GM19455 (cell line): ENCODE results near the gene SLC22A9.

Experiments used
- ATAC-seq: cut with Tn5 transposase; IDR thresholded peaks from one replicate; pipeline ENCODE4 v1.9.1; 2021; ENCODE audit not compliant: unreplicated experiment

Gene SLC22A9

DNA sequence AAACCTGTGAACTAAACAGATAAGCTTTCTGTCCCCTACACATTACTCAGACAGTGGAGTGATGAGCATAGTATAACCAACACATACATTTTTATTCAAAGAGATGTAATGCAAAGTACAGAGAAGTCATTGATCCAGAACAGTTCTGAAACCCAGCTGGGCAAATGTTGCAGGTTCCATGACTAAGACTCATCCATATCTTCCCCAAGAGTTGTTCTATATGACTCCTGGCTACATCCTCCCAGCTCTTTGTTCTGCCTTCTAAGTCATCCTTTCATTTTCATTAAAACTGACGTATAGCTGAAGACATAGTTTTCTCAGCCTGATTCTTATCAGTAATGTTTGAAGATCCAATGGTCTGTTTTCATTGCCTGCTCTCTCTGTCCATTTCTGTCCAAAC lies 74.1 kb downstream of the SLC22A9 start:
- ATAC-seq: no peak

DNA sequence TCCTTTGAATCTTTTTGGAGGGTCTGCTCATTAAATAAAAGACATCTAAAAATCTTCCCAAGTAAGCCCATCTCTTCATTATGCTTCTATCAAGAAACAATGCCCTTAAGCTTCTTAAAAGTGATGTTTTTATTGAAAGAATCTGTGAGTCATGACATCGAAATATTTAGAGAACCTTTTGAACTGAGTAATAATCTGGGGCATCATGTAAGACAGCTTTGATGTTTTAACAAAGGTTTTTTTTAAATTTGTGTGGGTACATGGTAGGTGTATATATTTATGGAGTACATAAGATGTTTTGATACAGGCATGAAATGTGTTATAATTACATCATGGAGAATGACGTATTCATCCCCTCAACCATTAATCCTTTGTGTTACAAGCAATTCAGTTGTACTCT lies 74.6 kb downstream of the SLC22A9 start:
- no peak for ATAC-seq

DNA sequence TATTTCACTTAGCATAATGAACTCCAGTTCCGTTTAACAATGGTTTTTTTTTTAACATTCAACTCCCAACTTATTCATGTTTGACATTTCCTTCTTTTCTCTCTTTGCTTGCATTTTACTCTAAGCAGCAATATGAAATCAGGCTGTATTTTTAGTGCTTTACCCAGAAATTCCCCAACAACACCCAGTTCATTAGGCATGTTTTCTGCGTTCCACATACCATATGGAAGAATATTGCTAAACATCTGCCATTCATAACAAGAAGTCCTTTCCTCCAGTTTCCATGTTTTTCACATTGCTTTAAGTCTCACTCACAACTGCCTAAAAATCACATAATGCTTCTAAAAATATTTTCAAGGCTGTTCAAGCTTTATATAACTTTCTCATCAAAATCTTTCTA lies 75.5 kb downstream of the SLC22A9 start:
- no peak for ATAC-seq

DNA sequence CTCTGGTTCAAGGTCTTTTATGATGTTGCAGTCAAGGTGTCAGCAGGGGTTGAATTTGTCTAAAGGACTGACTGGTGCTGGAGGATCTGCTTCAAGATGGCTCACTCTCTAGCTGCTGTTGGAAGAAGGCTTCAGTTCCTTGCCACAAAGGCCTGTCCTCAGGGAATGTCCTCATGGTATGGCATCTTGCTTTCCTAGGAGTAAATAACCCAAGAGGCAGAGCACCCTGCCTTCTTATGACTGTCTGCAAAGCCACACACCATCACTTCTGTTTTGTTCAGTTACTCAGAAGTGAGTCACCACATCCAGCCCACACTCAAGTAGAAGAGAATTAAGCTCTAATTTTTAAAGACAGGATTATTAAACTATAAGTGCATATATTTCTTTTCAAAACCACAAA lies 76.1 kb downstream of the SLC22A9 start:
- no peak for ATAC-seq

DNA sequence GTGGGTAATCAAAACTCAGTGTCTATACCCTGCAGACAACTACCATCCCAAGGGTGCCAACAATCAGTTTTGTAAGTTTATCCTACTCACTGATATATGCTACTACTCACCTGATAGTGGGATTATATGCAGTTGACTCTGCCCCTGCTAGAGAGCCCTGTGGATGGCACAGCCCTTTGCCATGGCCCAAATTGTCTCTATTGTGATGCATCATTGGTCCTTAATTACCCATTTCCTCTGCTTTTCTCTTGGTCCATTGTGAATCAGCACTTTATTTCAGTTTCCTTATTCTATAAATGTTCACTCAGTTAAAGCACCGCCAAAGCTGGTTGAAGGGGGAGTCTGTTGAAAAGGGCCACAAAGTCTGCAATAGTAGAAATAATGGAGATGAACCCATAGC lies 79.1 kb downstream of the SLC22A9 start:
- ATAC-seq: no peak

DNA sequence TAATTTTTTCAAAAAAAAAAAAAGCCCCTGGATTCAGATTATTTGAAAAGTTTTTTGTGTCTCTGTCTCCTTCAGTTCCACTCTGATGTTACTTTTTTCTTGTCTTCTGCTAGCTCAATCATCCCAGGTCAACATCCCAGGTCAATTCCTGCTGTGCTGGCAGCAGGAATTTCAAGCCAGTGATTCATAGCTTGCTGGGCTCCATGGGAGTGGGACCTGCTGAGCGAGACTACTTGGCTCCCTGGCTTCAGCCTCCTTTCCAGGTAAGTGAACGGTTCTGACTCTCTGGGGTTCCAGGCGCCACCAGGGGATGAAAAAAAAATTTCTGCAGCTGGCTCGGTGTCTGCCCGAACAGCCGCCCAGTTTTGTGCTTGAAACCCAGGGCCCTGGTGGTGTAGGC lies 90.0 kb downstream of the SLC22A9 start:
- ATAC-seq: no peak
